IMR-90 (cell line): Measurements from ENCODE around the gene CDKL1.

ENCODE experiments used
- POLR2A ChIP-seq: IDR thresholded peaks from 2 replicates; pipeline ENCODE4 v1.6.1; 2012; ENCODE audit warnings: mild to moderate bottlenecking, low read depth, low read length
- RCOR1 ChIP-seq: IDR thresholded peaks from 2 replicates; pipeline ENCODE4 v1.6.1; 2012; ENCODE audit warnings: mild to moderate bottlenecking, low read length, improper control_type of control experiment; ENCODE audit not compliant: insufficient replicate concordance
- TF ChIP-seq, protein P1 (sequence below): conservative IDR thresholded peaks from 2 replicates; pipeline ENCODE4 v1.5.1; 2012; ENCODE audit warnings: mild to moderate bottlenecking, low read depth, low read length, improper control_type of control experiment

DNA sequence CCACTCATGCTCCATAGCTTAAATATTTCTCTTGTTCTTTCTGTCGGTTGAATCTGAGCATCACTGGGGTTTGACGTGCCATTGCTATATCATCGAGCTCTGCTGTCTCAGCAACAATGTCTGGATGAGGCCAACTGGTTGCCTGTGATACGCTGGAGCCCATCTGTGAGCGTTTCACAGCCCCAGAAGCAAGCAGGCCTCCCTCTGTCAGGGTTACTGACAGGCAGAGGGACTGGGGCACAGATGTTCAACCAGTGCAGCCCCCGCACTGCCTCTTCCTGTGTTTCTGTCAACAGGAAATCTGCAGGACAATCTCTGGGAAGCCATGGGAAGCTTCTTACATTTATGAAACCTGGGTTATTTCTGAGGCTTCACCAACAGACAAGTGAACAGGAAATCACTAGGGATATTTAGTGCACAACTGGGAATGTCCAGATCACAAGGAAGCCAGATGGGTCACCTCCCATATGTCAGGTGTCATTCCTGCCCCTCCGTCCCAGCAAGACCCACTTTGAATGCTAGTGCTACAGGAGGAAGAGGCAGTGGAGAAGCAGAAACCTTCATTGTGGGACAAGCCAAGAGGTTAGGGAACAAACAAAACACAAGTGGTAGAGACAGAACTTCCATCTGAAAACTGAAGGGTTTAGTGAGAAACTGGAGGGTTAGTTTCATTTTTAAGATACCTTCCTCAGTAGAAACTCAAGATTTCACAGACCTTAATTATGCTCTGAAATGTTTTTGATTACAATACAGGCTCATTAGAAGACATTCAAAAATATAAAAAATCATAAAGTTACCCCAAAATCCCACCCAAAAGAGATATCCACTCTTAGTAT, 60.5 kb downstream of the CDKL1 start:
- TF ChIP-seq, protein P1, sequence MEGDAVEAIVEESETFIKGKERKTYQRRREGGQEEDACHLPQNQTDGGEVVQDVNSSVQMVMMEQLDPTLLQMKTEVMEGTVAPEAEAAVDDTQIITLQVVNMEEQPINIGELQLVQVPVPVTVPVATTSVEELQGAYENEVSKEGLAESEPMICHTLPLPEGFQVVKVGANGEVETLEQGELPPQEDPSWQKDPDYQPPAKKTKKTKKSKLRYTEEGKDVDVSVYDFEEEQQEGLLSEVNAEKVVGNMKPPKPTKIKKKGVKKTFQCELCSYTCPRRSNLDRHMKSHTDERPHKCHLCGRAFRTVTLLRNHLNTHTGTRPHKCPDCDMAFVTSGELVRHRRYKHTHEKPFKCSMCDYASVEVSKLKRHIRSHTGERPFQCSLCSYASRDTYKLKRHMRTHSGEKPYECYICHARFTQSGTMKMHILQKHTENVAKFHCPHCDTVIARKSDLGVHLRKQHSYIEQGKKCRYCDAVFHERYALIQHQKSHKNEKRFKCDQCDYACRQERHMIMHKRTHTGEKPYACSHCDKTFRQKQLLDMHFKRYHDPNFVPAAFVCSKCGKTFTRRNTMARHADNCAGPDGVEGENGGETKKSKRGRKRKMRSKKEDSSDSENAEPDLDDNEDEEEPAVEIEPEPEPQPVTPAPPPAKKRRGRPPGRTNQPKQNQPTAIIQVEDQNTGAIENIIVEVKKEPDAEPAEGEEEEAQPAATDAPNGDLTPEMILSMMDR, result no peak
- TF ChIP-seq POLR2A, result no peak
- no peak for TF ChIP-seq RCOR1
